GM12878 (cell line): ENCODE results near the gene HES7. TPM values are rescaled to one million over a fixed set of nuclear protein-coding genes. Genes with fewer than 3 reads are reported as not detected.

Experiments
- ATAC-seq: fragments of 200-7000 bp; cut with Tn5 transposase; 3 replicates; pipeline ENCODE4 v1.9.1; 2020; ENCODE audit warnings: mild to moderate bottlenecking, moderate library complexity
- BruUV-seq: library from RNA; stranded (reverse); fragments of 400-500 nt; replicated peaks from 2 replicates; lab custom pipeline; 2021; lab: Mats Ljungman, UMichigan
- CTCF ChIA-PET: fragments of 300-600 bp; sonication (Branson Sonifier 250); formaldehyde crosslinking; extraction: SDS; loops from one replicate; lab custom pipeline; 2021; ENCODE audit warnings: inconsistent platforms; lab: Yijun Ruan, JAX
- POLR2A ChIA-PET: fragments of 350-600 bp; formaldehyde crosslinking; extraction: SDS; loops from one replicate; lab custom pipeline; 2021; ENCODE audit warnings: inconsistent platforms; lab: Charles Lee
- RAD21 ChIA-PET: fragments of 300-600 bp; sonication (Branson Sonifier 250); formaldehyde crosslinking; loops from one replicate; lab custom pipeline; 2023; ENCODE audit warnings: antibody characterized with exemption; ENCODE audit not compliant: unreplicated experiment; lab: Charles Lee
- SMC1A ChIA-PET: fragments of 300-600 bp; sonication (Branson Sonifier 250); formaldehyde crosslinking; loops from one replicate; lab custom pipeline; 2023; ENCODE audit not compliant: unreplicated experiment, uncharacterized antibody; lab: Charles Lee
- DNase-seq: peaks from one replicate; pipeline ENCODE4 v3.0.0-alpha.2; 2011; ENCODE audit warnings: low read depth, low spot score
- FAIRE-seq: peaks from 3 replicates; lab custom pipeline; 2011; peaks lifted over from hg19 to GRCh38; lab: Jason Lieb, UNC
- H2AFZ ChIP-seq: 2 replicates; pipeline ENCODE4 v1.6.0; 2011; ENCODE audit warnings: low read depth, low read length, control low read depth; ENCODE audit not compliant: control insufficient read depth
- H3K27ac ChIP-seq: 2 replicates; pipeline ENCODE4 v1.5.1; 2011; ENCODE audit warnings: control low read depth; ENCODE audit not compliant: control insufficient read depth, insufficient read depth
- H3K27me3 ChIP-seq, 2 experiments: replicated peaks in 1 of 2; 2 replicates each; pipeline versions ENCODE4 v1.6.0 to v1.6.1; 2011; ENCODE audit warnings: low read length in 1 of 2; ENCODE audit not compliant: control insufficient read depth in 2 of 2, insufficient read depth in 2 of 2
- H3K36me3 ChIP-seq, 2 experiments: 2 replicates each; pipeline ENCODE4 v1.5.1; 2011; ENCODE audit warnings: low read length in 1 of 2; ENCODE audit not compliant: control insufficient read depth in 2 of 2, insufficient read depth in 2 of 2
- H3K4me1 ChIP-seq: 2 replicates; pipeline ENCODE4 v1.6.1; 2011; ENCODE audit warnings: mild to moderate bottlenecking, low read length, moderate library complexity, mixed read lengths; ENCODE audit not compliant: control insufficient read depth, insufficient read depth
- H3K4me2 ChIP-seq: 2 replicates; pipeline ENCODE4 v1.6.0; 2011; ENCODE audit warnings: control low read depth; ENCODE audit not compliant: control insufficient read depth, insufficient read depth
- H3K4me3 ChIP-seq: fragments of 200-600 bp; sonication (generic); 2 replicates; pipeline ENCODE4 v1.5.1; 2016
- H3K79me2 ChIP-seq: 2 replicates; pipeline ENCODE4 v1.6.0; 2011; ENCODE audit warnings: low read length; ENCODE audit not compliant: control insufficient read depth, insufficient read depth
- H3K9ac ChIP-seq: 2 replicates; pipeline ENCODE4 v1.8.0; 2011; ENCODE audit warnings: low read length, control low read depth, mixed read lengths; ENCODE audit not compliant: control insufficient read depth, insufficient read depth
- H3K9me3 ChIP-seq: replicated peaks from 3 replicates; pipeline ENCODE4 v1.5.1; 2011; ENCODE audit warnings: mild to moderate bottlenecking, low read length; ENCODE audit not compliant: control insufficient read depth, insufficient read depth
- H4K20me1 ChIP-seq: 2 replicates; pipeline ENCODE4 v1.6.0; 2011; ENCODE audit not compliant: control insufficient read depth, insufficient read depth
- BMI1 ChIP-seq: fragments of 450-650 bp; IDR thresholded peaks from 2 replicates; pipeline ENCODE4 v1.6.1; 2016; ENCODE audit warnings: mild to moderate bottlenecking, moderate library complexity, borderline replicate concordance
- CBX5 ChIP-seq: sonication (generic); IDR thresholded peaks from 2 replicates; pipeline ENCODE4 v1.6.1; 2016; ENCODE audit warnings: low read depth, moderate library complexity, mild to moderate bottlenecking, inconsistent platforms
- CEBPB ChIP-seq, 2 experiments: fragments of 150-350 bp in 1 of 2; IDR thresholded peaks; 2 replicates each; pipeline ENCODE4 v1.6.1; 2012 to 2014; ENCODE audit warnings: low read depth in 2 of 2, low read length in 2 of 2, borderline replicate concordance in 1 of 2, inconsistent platforms in 1 of 2
- EZH2 ChIP-seq: IDR thresholded peaks from 2 replicates; pipeline ENCODE4 v1.6.1; 2012; ENCODE audit warnings: low read depth, mild to moderate bottlenecking, control low read depth, inconsistent platforms, low read length, borderline replicate concordance; ENCODE audit not compliant: control insufficient read depth
- GABPA ChIP-seq: IDR thresholded peaks from 2 replicates; pipeline ENCODE4 v1.6.1; 2014; ENCODE audit warnings: antibody characterized with exemption, low read depth, mild to moderate bottlenecking, inconsistent platforms
- HCFC1 ChIP-seq: fragments of 150-350 bp; IDR thresholded peaks from 2 replicates; pipeline ENCODE4 v1.6.1; 2014; ENCODE audit warnings: low read length
- KAT2A ChIP-seq: conservative IDR thresholded peaks from 2 replicates; pipeline ENCODE4 v1.6.1; 2011; ENCODE audit warnings: low read depth, low read length; ENCODE audit not compliant: control insufficient read depth
- MYC ChIP-seq: IDR thresholded peaks from 2 replicates; pipeline ENCODE4 v1.6.1; 2011; ENCODE audit warnings: mild to moderate bottlenecking, low read length, moderate library complexity, inconsistent platforms; ENCODE audit not compliant: insufficient read depth, insufficient replicate concordance, insufficient read length, severe bottlenecking
- PBX3 ChIP-seq: IDR thresholded peaks from 2 replicates; pipeline ENCODE4 v1.6.1; 2011; ENCODE audit warnings: mild to moderate bottlenecking, low read depth, low read length, moderate library complexity; ENCODE audit not compliant: insufficient replicate concordance
- POU2F2 ChIP-seq: IDR thresholded peaks from 3 replicates; pipeline ENCODE4 v1.6.1; 2011; ENCODE audit warnings: low read depth, mild to moderate bottlenecking, low read length, borderline replicate concordance
- RELB ChIP-seq: fragments of 450-650 bp; IDR thresholded peaks from 2 replicates; pipeline ENCODE4 v1.6.1; 2017; ENCODE audit warnings: low read depth, mild to moderate bottlenecking, moderate library complexity
- SIX5 ChIP-seq: IDR thresholded peaks from 2 replicates; pipeline ENCODE4 v1.6.1; 2011; ENCODE audit warnings: mild to moderate bottlenecking, low read depth, low read length, moderate library complexity; ENCODE audit not compliant: severe bottlenecking
- SMAD1 ChIP-seq: fragments of 450-650 bp; IDR thresholded peaks from 2 replicates; pipeline ENCODE4 v1.6.1; 2018; ENCODE audit warnings: mild to moderate bottlenecking, low read depth; ENCODE audit not compliant: partially characterized antibody
- SMAD5 ChIP-seq: IDR thresholded peaks from 2 replicates; pipeline ENCODE4 v1.6.1; 2016; ENCODE audit warnings: antibody characterized with exemption, low read depth
- SMARCA5 ChIP-seq: fragments of 450-650 bp; IDR thresholded peaks from 2 replicates; pipeline ENCODE4 v1.6.1; 2017; ENCODE audit warnings: mild to moderate bottlenecking
- SP1 ChIP-seq: IDR thresholded peaks from one replicate; pipeline ENCODE4 v1.6.1; 2011; ENCODE audit warnings: low read depth, low read length
- SPI1 ChIP-seq: IDR thresholded peaks from 2 replicates; pipeline ENCODE4 v1.6.1; 2011; ENCODE audit warnings: low read depth, mild to moderate bottlenecking, low read length, moderate library complexity, borderline replicate concordance; ENCODE audit not compliant: insufficient read depth
- TAF1 ChIP-seq: IDR thresholded peaks from 2 replicates; pipeline ENCODE4 v1.6.1; 2011; ENCODE audit warnings: mild to moderate bottlenecking, low read depth, low read length, borderline replicate concordance
- ZNF207 ChIP-seq: fragments of 450-650 bp; IDR thresholded peaks from 2 replicates; pipeline ENCODE4 v1.6.1; 2014; ENCODE audit warnings: antibody characterized with exemption, mild to moderate bottlenecking, borderline replicate concordance
- ZNF274 ChIP-seq: IDR thresholded peaks from one replicate; pipeline ENCODE4 v1.8.0; 2011; ENCODE audit not compliant: insufficient read length, insufficient read depth
- ZNF384 ChIP-seq: IDR thresholded peaks from 2 replicates; pipeline ENCODE4 v1.6.1; 2012; ENCODE audit warnings: low read depth, mild to moderate bottlenecking, low read length, improper control_type of control experiment, borderline replicate concordance
- whole genome bisulfite sequencing: methylation state at CpG from one replicate; pipeline ENCODE4 v1.1.6; 2016; ENCODE audit warnings: low lambda C conversion rate; ENCODE audit not compliant: insufficient replicate concordance, insufficient coverage; ENCODE audit errors: missing lambda C conversion rate; 5-methylcytosine and 5-hydroxymethylcytosine counted together
- in situ Hi-C: fragments of 300-500 bp; cut with MboI; formaldehyde crosslinking; loops from 9 replicates; pipeline ENCODE4 v1.14.3; 2018; ENCODE audit warnings: mixed read lengths
- intact Hi-C: fragments of 100-400 bp; cut with micrococcal nuclease; formaldehyde crosslinking; loops from one replicate; pipeline ENCODE4 v1.14.2; 2022; ENCODE audit not compliant: unreplicated experiment
- polyA plus RNA-seq, 11 experiments: library from polyadenylated mRNA; depleted of rRNA in 4 of 11; unstranded in 6 of 11; stranded (reverse) in 5 of 11; fragments of >200 nt; fragmentation: Nextera tagmentation in 4 of 11; fragmentation: Illumina TruSeq in 1 of 11; extraction: Ambion mirVana in 4 of 11; extraction: Trizol in 1 of 11; gene quantifications; 1 replicate in 1 of 11; 2 replicates in 10 of 11; pipeline versions ENCODE4 v1.2.1 to v1.2.3, GENCODE V29; 2011 to 2016; ENCODE audit warnings: inconsistent platforms in 2 of 11, missing spikeins in 2 of 11, low read depth in 1 of 11
- total RNA-seq, 4 experiments: library from RNA; depleted of rRNA in 3 of 4; stranded (reverse); fragments of >200 nt in 3 of 4; fragmentation: Illumina TruSeq in 1 of 4; extraction: Trizol in 1 of 4; gene quantifications; 2 replicates each; pipeline versions ENCODE4 v1.2.1 to v1.2.3, GENCODE V29; 2013 to 2021

Gene HES7
- total and polyA plus RNA-seq, 10 of the 15 experiments (the other 5 are each of a cell fraction or from before 2014, with no cell fraction given) = 0.07 to 1.3 (median 0.63) TPM; not detected in 4

GRCh38 chr17:8163978-8164814 lies 40.3 kb upstream of the HES7 start:
- FAIRE-seq (no peak), ATAC-seq (peak; percentile 5; the same call in 1 of the 3 replicates), DNase-seq (no peak)
- Histone ChIP-seq H3K36me3 (peaks cover 0 to 5% of the 10 kb centered on the region in 2 experiments; a peak in 1 of 4 replicates), H3K4me2 (peak overlapping the region; percentile 4), H3K27ac (no peak overlapping the region), H3K4me3 (no peak overlapping the region), H3K79me2 (peaks cover 24% of the 10 kb centered on the region), H3K9me3 (no peaks in the 10 kb centered on the region), H2AFZ (peak overlapping the region; percentile 62), H3K27me3 (no peaks in the 10 kb centered on the region), H3K9ac (no peak overlapping the region; the same call in 1 of the 2 replicates), H3K4me1 (peaks cover 29% of the 10 kb centered on the region), H4K20me1 (no peaks in the 10 kb centered on the region)
- SMC1A ChIA-PET = interaction anchor here (0.6 to 1.2 kb wide), 4 partner anchors 9 to 93 kb away, joined by 3 to 7 read pairs (median 4); no protein-coding TSS in a partner anchor
- CTCF ChIA-PET = interaction anchor here (0.6 to 0.7 kb wide), 3 partner anchors 9 to 1998 kb away, joined by 3 to 7 read pairs (median 3); no protein-coding TSS in a partner anchor
- RAD21 ChIA-PET = interaction anchor here (1.1 to 1.7 kb wide), 3 partner anchors 9 to 131 kb away, joined by 3 to 9 read pairs (median 3); partner anchors contain the start of gene SLC25A35
- BruUV-seq = no TSS peak
- intact Hi-C loops = loop anchor here (5.0 kb wide), 1 partner anchor 102 kb away; no protein-coding TSS in a partner anchor
- WGBS = 61% methylated on average over 12 of the region's 13 CpGs
- POLR2A ChIA-PET = interaction anchor here (1.0 to 1.3 kb wide), 3 partner anchors 9 to 57 kb away, joined by 3 to 11 read pairs (median 4); no protein-coding TSS in a partner anchor
- in situ Hi-C loops = no loop called here
- TF ChIP-seq TAF1 = 0 out of 2 replicates have a peak, but pooled peaks have one; percentile 7
- TF ChIP-seq BMI1 = no peak
- no peak for TF ChIP-seq KAT2A
- no peak for TF ChIP-seq CBX5
- TF ChIP-seq SIX5 = no peak
- no peak for TF ChIP-seq SP1
- TF ChIP-seq MYC = no peak
- no peak for TF ChIP-seq SPI1
- TF ChIP-seq GABPA = no peak
- no peak for TF ChIP-seq POU2F2
- TF ChIP-seq CEBPB (IDR thresholded peaks at IDR 0.05; ENCODE audit: borderline replicate concordance in 1 of 2, low read depth in 2 of 2, low read length in 2 of 2) = no peak
- TF ChIP-seq RELB = no peak
- TF ChIP-seq SMAD1 = no peak
- TF ChIP-seq ZNF274 = no peak
- no peak for TF ChIP-seq EZH2
- TF ChIP-seq ZNF207 = no peak
- no peak for TF ChIP-seq HCFC1
- no peak for TF ChIP-seq SMAD5
- TF ChIP-seq SMARCA5 = no peak
- TF ChIP-seq PBX3 = no peak
- TF ChIP-seq ZNF384 = no peak
